Vagina (tissue), 2 donors: ENCODE data around the gene NPLOC4.

Experiments
- POLR2A ChIP-seq, 2 donors: fragments of 450-650 bp; IDR thresholded peaks; one replicate each; pipeline ENCODE4 v1.6.1; 2017; ENCODE audit warnings: antibody characterized with exemption in 2 of 2, mild to moderate bottlenecking in 2 of 2, moderate library complexity in 2 of 2
- POLR2AphosphoS5 ChIP-seq, 2 donors: sonication (generic); formaldehyde crosslinking; IDR thresholded peaks; one replicate each; pipeline ENCODE4 v1.9.0; 2017; ENCODE audit warnings: antibody characterized with exemption in 2 of 2, mild to moderate bottlenecking in 2 of 2, low read depth in 1 of 2; ENCODE audit not compliant: insufficient read depth in 1 of 2

- TF ChIP-seq POLR2A (IDR thresholded peaks at IDR 0.05) (no peak), POLR2AphosphoS5 (IDR thresholded peaks at IDR 0.05; ENCODE audit: insufficient read depth in 1 of 2, low read depth in 1 of 2) (no peak)
Measured at GRCh38 chr17:81578561-81579225, 58.2 kb downstream of the NPLOC4 start.
